Activated T-cell treated with anti-CD3 and anti-CD28 coated beads, Interleukin-2, amount 50 U/mL, for 72 hours (primary cell): ENCODE results near the gene IL1RAP. TPM values are rescaled to one million over a fixed set of nuclear protein-coding genes. Genes with fewer than 3 reads are reported as not detected.
A peak's percentile ranks its signal among the peaks of the same experiment; 100 is the strongest.

Experiments
- ATAC-seq, 2 donors: fragments of 150-1000 bp; cut with Tn5 transposase; replicated peaks in 1 of 2; 2 replicates each; pipeline ENCODE4 v1.10.0; 2021; ENCODE audit warnings: moderate library complexity in 2 of 2, mild to moderate bottlenecking in 1 of 2
- DNase-seq, 2 donors: peaks; one replicate each; pipeline ENCODE4 v3.0.0; 2021 to 2022; ENCODE audit warnings: mixed read lengths in 1 of 2
- H3K27ac Mint-ChIP-seq: one replicate; pipeline ENCODE4 v1.8.0; 2022; ENCODE audit warnings: mild to moderate bottlenecking, moderate library complexity, mixed read lengths
- H3K27me3 Mint-ChIP-seq: one replicate; pipeline ENCODE4 v1.8.0; 2022; ENCODE audit warnings: low read depth, mixed read lengths
- H3K36me3 Mint-ChIP-seq, 2 donors: one replicate each; pipeline ENCODE4 v1.8.0; 2022; ENCODE audit warnings: mixed read lengths in 2 of 2, mild to moderate bottlenecking in 1 of 2; ENCODE audit not compliant: insufficient read depth in 2 of 2
- H3K4me1 Mint-ChIP-seq: one replicate; pipeline ENCODE4 v1.8.0; 2022; ENCODE audit warnings: low read depth, mixed read lengths
- H3K4me3 Mint-ChIP-seq, 2 donors: one replicate each; pipeline ENCODE4 v1.8.0; 2022; ENCODE audit warnings: mild to moderate bottlenecking in 2 of 2, mixed read lengths in 2 of 2, moderate library complexity in 2 of 2
- H3K9me3 Mint-ChIP-seq, 2 donors: one replicate each; pipeline ENCODE4 v1.8.0; 2022; ENCODE audit warnings: mixed read lengths in 2 of 2
- total RNA-seq, 2 donors: library from RNA; stranded (reverse); gene quantifications; one replicate each; pipeline ENCODE4 v1.2.3, GENCODE V29; 2022

IL1RAP gene
- total RNA-seq, 2 donors from 2014 or later, result 14.1 to 20.3 TPM

- Mint-ChIP-seq H3K4me3 (no peak overlapping the region), H3K27me3 (peaks cover 82% of the 10 kb centered on the region), H3K36me3 (peaks cover 0 to 2% of the 10 kb centered on the region in 2 donors), H3K27ac (no peak overlapping the region), H3K9me3 (no peaks in the 10 kb centered on the region), H3K4me1 (peaks cover 28% of the 10 kb centered on the region)
- DNase-seq, result no peak
- ATAC-seq, result no peak
Measured at GRCh38 chr3:190495796-190496195, 18.1 kb upstream of the IL1RAP start.

GRCh38 chr3:190496859-190497258, 17.0 kb upstream of the IL1RAP start:
- peaks cover 85% of the 10 kb centered on the region for H3K27me3 Mint-ChIP-seq
- H3K36me3 Mint-ChIP-seq, result peaks cover 0 to 2% of the 10 kb centered on the region in 2 donors
- H3K9me3 Mint-ChIP-seq, result no peaks in the 10 kb centered on the region
- no peak overlapping the region for H3K27ac Mint-ChIP-seq
- peaks cover 17% of the 10 kb centered on the region for H3K4me1 Mint-ChIP-seq
- no peak for DNase-seq
- no peak overlapping the region for H3K4me3 Mint-ChIP-seq
- no peak for ATAC-seq

GRCh38 chr3:190497811-190498210, 16.1 kb upstream of the IL1RAP start:
- H3K4me3 Mint-ChIP-seq, result no peak overlapping the region
- H3K27me3 Mint-ChIP-seq, result peaks cover 83% of the 10 kb centered on the region
- DNase-seq, result no peak
- H3K27ac Mint-ChIP-seq, result no peak overlapping the region
- peaks cover 0 to 2% of the 10 kb centered on the region in 2 donors for H3K36me3 Mint-ChIP-seq
- peaks cover 8% of the 10 kb centered on the region for H3K4me1 Mint-ChIP-seq
- H3K9me3 Mint-ChIP-seq, result no peaks in the 10 kb centered on the region
- no peak for ATAC-seq

GRCh38 chr3:190498293-190498692, 15.6 kb upstream of the IL1RAP start:
- H3K27me3 Mint-ChIP-seq, result peaks cover 78% of the 10 kb centered on the region
- no peak for DNase-seq
- no peaks in the 10 kb centered on the region for H3K9me3 Mint-ChIP-seq
- peaks cover 4% of the 10 kb centered on the region for H3K4me1 Mint-ChIP-seq
- no peak for ATAC-seq
- H3K4me3 Mint-ChIP-seq, result no peak overlapping the region
- peaks cover 0 to 2% of the 10 kb centered on the region in 2 donors for H3K36me3 Mint-ChIP-seq
- H3K27ac Mint-ChIP-seq, result no peak overlapping the region

- ATAC-seq, result no peak
- Mint-ChIP-seq H3K4me3 (no peak overlapping the region), H3K4me1 (peaks cover 8% of the 10 kb centered on the region), H3K27ac (no peak overlapping the region), H3K27me3 (peaks cover 77% of the 10 kb centered on the region), H3K9me3 (no peaks in the 10 kb centered on the region), H3K36me3 (peaks cover 0 to under 1% of the 10 kb centered on the region in 2 donors)
- no peak for DNase-seq
Measured at GRCh38 chr3:190499122-190499521, 14.8 kb upstream of the IL1RAP start.

- no peaks in the 10 kb centered on the region for H3K9me3 Mint-ChIP-seq
- no peak for DNase-seq
- peaks cover 46% of the 10 kb centered on the region for H3K27me3 Mint-ChIP-seq
- peaks cover 4% of the 10 kb centered on the region for H3K4me1 Mint-ChIP-seq
- no peak overlapping the region for H3K4me3 Mint-ChIP-seq
- ATAC-seq, result no peak
- H3K27ac Mint-ChIP-seq, result no peak overlapping the region
- no peaks in the 10 kb centered on the region for H3K36me3 Mint-ChIP-seq
Measured at GRCh38 chr3:190502946-190503345, 10.9 kb upstream of the IL1RAP start.

- no peaks in the 10 kb centered on the region for H3K36me3 Mint-ChIP-seq
- H3K4me1 Mint-ChIP-seq, result peaks cover 4% of the 10 kb centered on the region
- ATAC-seq (no peak), DNase-seq (no peak)
- H3K4me3 Mint-ChIP-seq, result no peak overlapping the region
- no peak overlapping the region for H3K27ac Mint-ChIP-seq
- H3K9me3 Mint-ChIP-seq, result no peaks in the 10 kb centered on the region
- H3K27me3 Mint-ChIP-seq, result peaks cover 38% of the 10 kb centered on the region
Measured at GRCh38 chr3:190504354-190505125, 9.3 kb upstream of the IL1RAP start.

- no peak overlapping the region for H3K27ac Mint-ChIP-seq
- DNase-seq (no peak), ATAC-seq (no peak)
- no peak overlapping the region for H3K4me3 Mint-ChIP-seq
- no peaks in the 10 kb centered on the region for H3K9me3 Mint-ChIP-seq
- H3K36me3 Mint-ChIP-seq, result no peaks in the 10 kb centered on the region
- H3K27me3 Mint-ChIP-seq, result peaks cover 36% of the 10 kb centered on the region
- H3K4me1 Mint-ChIP-seq, result peaks cover 4% of the 10 kb centered on the region
Measured at GRCh38 chr3:190505381-190506003, 8.4 kb upstream of the IL1RAP start.

- peaks cover 28% of the 10 kb centered on the region for H3K27me3 Mint-ChIP-seq
Measured at GRCh38 chr3:190506271-190506670, 7.6 kb upstream of the IL1RAP start.

GRCh38 chr3:190512666-190513065, 1.2 kb upstream of the IL1RAP start:
- Mint-ChIP-seq H3K9me3 (no peaks in the 10 kb centered on the region), H3K36me3 (no peaks in the 10 kb centered on the region), H3K27ac (no peak overlapping the region), H3K4me1 (peaks cover 42% of the 10 kb centered on the region), H3K27me3 (peaks cover 8% of the 10 kb centered on the region), H3K4me3 (peak overlapping the region; percentile 87)
- ATAC-seq (no peak), DNase-seq (no peak)

More at GRCh38 chr3:190506271-190506670, 7.6 kb upstream of the IL1RAP start:
- H3K36me3 Mint-ChIP-seq, result no peaks in the 10 kb centered on the region
- DNase-seq (no peak), ATAC-seq (no peak)
- no peak overlapping the region for H3K4me3 Mint-ChIP-seq
- peaks cover 4% of the 10 kb centered on the region for H3K4me1 Mint-ChIP-seq
- no peaks in the 10 kb centered on the region for H3K9me3 Mint-ChIP-seq
- no peak overlapping the region for H3K27ac Mint-ChIP-seq

- H3K4me1 Mint-ChIP-seq, result peaks cover 52% of the 10 kb centered on the region
- peak overlapping the region; percentile 87 for H3K4me3 Mint-ChIP-seq
- H3K27me3 Mint-ChIP-seq, result no peaks in the 10 kb centered on the region
- peaks cover 2 to 5% of the 10 kb centered on the region in 2 donors for H3K36me3 Mint-ChIP-seq
- H3K27ac Mint-ChIP-seq, result no peak overlapping the region
- ATAC-seq, result peak; percentile 14 to 29
- peak; percentile 38 to 43 for DNase-seq
- peaks cover 0 to 2% of the 10 kb centered on the region in 2 donors for H3K9me3 Mint-ChIP-seq
Measured at GRCh38 chr3:190514413-190515153, 698 bp downstream of the IL1RAP start.

GRCh38 chr3:190516416-190516815, 2.5 kb downstream of the IL1RAP start:
- Mint-ChIP-seq H3K4me3 (peak overlapping the region; percentile 87), H3K9me3 (peaks cover 0 to 2% of the 10 kb centered on the region in 2 donors), H3K4me1 (peaks cover 58% of the 10 kb centered on the region), H3K27ac (no peak overlapping the region), H3K36me3 (peaks cover 2 to 7% of the 10 kb centered on the region in 2 donors), H3K27me3 (no peaks in the 10 kb centered on the region)
- no peak for ATAC-seq
- no peak for DNase-seq

- H3K4me3 Mint-ChIP-seq, result no peak overlapping the region
- ATAC-seq, result no peak
Measured at GRCh38 chr3:190517687-190518086, 3.8 kb downstream of the IL1RAP start.

More at GRCh38 chr3:190517687-190518086, 3.8 kb downstream of the IL1RAP start:
- no peak for DNase-seq
- peaks cover 0 to 2% of the 10 kb centered on the region in 2 donors for H3K9me3 Mint-ChIP-seq
- H3K27ac Mint-ChIP-seq, result no peak overlapping the region
- H3K27me3 Mint-ChIP-seq, result no peaks in the 10 kb centered on the region
- H3K36me3 Mint-ChIP-seq, result peaks cover 3 to 7% of the 10 kb centered on the region in 2 donors
- H3K4me1 Mint-ChIP-seq, result peaks cover 57% of the 10 kb centered on the region
